HG02943 (cell line): Measurements from ENCODE around the gene COL4A6.
"Not testable (repeated sequence)": the region's sequence is repeated elsewhere in the genome, so short reads cannot be mapped to it uniquely, and the experiment has no call there.

Experiments
- ATAC-seq: cut with Tn5 transposase; IDR thresholded peaks from one replicate; pipeline ENCODE4 v1.9.1; 2021; ENCODE audit warnings: mild to moderate bottlenecking, low read depth, moderate library complexity; ENCODE audit not compliant: unreplicated experiment

The COL4A6 gene

DNA sequence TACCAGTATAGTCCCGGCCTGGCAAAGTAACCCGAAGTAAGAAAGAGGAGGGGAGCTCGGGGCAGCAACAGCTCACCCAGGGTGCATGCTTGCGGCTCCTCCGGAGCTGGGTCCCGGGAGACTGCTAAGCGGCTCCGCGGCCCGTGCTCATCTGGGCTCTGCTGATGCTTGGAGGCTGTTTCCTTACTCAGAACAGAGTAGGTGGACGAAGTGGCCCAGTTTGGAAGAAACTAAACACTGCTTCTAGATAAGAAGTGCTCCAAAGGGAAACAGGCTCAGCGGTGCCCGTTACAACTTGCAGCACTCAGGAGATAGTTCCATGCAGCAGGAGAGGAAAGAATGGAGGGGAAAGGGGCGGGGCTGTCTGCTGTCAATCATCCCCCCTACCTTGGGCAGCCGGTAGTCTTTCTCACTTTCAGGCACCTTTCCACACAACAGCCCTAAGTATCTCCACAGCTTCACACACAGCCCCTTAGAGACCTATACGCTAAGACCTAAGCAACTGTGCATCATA, at the start of gene COL4A6:
COL4A6 (minus strand) TSS at position 313 of the 514 bp plus-strand sequence; CDS start at position 87, 226 bp downstream.
- no peak for ATAC-seq

- ATAC-seq: no peak
Observed at GRCh38 chrX:108485960-108486359, 47.7 kb upstream of the COL4A6 start.

GRCh38 chrX:108484251-108484650, 46.0 kb upstream of the COL4A6 start:
- ATAC-seq: no peak

- not testable (repeated sequence) for ATAC-seq
Observed at GRCh38 chrX:108481528-108481927, 43.3 kb upstream of the COL4A6 start.

DNA sequence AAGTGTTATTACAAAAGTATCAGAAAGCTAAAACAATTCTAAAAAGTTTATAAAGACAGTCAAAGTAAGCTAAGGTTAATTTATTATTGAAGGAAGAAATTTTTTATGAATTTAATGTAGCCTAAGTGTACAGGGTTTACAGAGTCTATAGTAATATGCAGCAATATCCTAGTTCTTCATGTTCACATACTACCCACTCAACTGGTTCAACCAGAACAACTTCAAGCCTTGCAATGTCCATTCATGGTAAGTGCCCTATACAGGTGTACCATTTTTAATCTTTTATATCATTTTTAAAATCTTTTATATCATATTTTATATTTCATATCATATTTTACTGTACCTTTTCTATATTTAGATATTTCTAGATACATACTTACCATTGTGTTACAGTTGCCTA, 35.8 kb upstream of the COL4A6 start:
- no peak for ATAC-seq

DNA sequence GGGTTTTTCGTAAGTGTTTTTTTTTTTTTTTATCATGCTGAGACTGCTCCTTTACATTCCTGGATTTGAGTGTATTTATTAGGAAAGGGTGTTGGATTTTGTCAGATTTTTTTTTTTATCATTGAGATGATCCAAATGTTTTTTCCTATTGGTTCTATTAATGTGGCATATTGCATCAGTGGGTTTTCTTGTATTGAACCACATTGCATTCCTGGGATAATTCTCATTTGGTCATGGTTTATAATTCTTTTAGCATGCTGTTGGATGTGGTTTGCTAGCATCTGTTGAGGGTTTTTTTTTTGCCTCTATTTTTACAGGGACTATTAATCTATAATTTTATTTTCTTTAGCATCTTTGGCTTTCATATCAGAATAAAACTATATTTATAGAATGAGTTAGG, 30.3 kb upstream of the COL4A6 start:
- ATAC-seq: no peak

DNA sequence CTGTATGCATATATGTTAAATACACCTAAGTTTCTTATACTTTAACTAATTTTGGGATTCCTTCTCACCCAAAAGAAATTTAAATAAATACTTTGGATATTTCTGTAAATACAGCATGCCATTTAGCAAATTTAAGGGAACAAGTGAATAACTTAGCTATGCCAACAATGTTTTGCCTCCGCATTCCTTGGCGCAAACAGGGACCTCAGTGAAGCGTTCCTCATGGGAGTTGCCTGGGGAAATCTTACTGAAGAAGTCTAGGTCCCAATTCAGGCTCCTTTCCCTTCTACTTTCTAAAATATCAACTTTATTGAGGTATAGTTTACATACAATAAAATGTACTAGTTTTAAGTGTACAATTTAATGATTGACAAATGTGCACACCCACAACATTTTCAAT, 26.4 kb upstream of the COL4A6 start:
- no peak for ATAC-seq

DNA sequence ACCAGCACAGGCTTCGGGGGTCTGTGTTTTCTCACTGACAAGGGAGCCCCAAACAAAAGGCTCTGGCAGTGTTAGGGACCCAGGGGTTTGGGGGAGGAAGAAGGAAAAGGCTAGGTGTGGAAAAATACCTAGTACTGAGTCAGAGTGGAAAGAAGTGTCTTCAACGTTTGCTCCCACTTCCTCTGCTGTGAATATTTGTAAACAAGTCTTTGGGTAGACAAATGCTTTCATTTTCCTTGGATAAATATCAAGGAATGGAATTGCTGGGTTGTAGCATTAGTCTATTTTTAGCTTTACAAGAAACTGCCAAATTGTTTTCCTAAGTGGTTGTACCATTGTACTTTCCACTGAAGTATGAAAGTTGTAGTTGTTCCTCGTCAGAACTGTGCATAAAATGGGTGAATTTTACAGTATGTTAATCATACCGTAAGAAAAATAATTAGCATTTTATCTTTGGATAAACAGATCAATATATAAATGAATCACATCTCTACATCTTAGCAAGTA, 18.8 kb upstream of the COL4A6 start:
- ATAC-seq: no peak

GRCh38 chrX:108453841-108454240, 15.6 kb upstream of the COL4A6 start:
- ATAC-seq: no peak

GRCh38 chrX:108447303-108447702, 9.1 kb upstream of the COL4A6 start:
- no peak for ATAC-seq

DNA sequence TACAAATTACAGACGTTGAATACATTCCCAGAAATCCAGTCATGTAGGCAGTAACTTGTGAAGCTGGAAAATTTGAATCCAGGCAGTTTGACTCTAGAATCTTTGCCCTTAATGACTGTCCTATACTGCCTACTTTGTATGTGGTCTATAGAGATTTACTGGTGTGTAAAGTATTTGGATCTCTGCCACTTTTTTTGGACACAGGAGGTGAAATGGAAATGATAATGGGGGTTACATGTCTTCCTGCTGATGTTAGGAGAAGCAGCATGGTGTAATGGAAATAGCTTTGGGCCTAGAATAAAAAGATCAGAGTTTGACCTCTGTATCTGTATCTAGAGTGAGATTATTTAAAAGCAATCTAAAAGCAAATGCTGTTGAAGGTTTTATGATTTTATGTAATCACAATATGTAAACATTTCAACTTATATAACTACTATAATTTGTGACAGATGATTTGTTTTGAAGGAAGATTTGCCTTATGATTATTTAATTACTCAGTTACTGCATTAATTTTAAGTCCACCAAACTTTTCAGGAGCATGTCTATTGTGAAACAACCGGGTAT, 4.8 kb upstream of the COL4A6 start:
- ATAC-seq: no peak

GRCh38 chrX:108439961-108440696, 1.9 kb upstream of the COL4A6 start:
- no peak for ATAC-seq

GRCh38 chrX:108439426-108439942, 1.3 kb upstream of the COL4A6 start, which contains the start of gene COL4A5:
Gene COL4A5 (plus strand): TSS chrX:108439838. CDS start chrX:108440126, 288 bp downstream.
- ATAC-seq: no peak

GRCh38 chrX:108437349-108438109, 693 bp downstream of the COL4A6 start:
- no peak for ATAC-seq

DNA sequence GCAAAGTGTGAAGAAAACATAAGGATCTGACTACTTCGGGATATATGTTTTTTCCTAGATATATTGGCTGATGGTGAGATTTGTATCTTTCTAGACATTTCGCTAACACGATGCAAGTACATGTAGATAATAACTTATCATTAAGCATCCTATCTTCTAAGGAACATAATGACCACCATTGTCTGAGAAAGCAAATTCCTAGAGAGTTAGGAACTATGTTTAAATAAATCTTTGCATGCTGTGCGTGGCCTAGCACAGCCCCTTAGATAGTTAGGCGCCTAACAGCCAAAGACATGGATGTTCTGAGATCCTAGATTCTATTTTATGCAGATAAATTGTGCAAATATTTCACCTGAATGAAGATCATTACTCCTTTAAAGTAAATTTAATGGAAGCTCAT, 3.0 kb downstream of the COL4A6 start:
- no peak for ATAC-seq

DNA sequence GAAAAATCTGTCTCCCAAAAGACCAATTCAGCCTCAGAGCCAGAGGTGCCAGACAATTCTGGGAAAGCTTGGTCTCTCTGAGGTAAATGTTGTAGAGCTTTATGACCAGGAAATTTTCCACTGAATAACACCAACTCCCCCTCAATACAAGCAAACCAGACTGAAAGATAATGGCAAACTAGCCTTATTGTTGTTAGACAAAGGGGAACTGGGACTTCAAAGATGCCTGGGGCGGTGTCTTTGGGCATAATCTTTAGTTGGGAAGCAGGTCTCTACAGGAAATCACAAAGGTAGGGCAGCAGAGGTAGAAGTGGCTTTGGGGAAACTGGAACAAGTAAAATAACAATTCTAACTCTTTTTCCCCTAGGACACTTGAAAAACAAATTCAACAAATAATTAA, 12.0 kb downstream of the COL4A6 start:
- no peak for ATAC-seq

- ATAC-seq: no peak
Observed at GRCh38 chrX:108420481-108420880, 17.7 kb downstream of the COL4A6 start.

DNA sequence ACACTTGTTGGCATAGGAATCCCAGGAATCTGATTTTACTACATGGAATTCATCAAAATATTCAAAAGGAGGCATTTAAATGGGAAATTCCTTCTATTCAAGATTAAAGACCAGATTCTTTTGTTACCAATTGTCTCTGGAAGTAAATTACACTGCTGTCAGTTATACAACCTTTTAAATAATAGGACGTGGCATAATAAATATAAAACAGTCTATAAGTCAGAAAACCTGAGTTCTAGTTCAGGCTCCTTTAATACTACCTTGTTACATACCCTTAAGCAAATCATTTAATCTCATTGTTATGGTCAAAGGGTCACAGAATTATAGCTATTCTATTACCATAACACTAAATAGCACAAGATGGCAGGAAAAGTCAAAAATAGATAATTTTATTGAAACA, 18.8 kb downstream of the COL4A6 start:
- ATAC-seq: no peak

GRCh38 chrX:108417257-108417656, 21.0 kb downstream of the COL4A6 start:
- no peak for ATAC-seq

DNA sequence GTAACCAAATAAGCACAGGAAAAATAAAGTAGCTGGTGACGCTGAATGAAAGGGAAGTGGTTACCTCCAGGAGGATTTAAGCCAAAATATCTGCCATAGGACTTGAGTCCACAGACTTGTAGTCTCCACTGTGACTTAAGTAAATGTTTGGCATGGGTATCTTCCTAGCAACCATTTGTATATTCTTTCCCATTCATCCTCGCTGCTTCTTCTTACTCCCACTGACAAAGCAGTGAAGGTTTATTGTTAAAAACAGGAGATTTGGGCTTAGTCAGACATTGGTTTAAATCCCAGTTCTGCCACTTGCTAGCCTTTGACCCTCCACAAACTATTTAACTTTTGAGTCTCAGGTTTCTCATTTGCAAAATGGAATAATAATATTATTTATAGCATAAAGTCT, 22.3 kb downstream of the COL4A6 start:
- no peak for ATAC-seq

- ATAC-seq: no peak
Observed at GRCh38 chrX:108415146-108415545, 23.1 kb downstream of the COL4A6 start.
